ENCODE data around the gene OFD1. TPM values are rescaled to one million over a fixed set of nuclear protein-coding genes. Genes with fewer than 3 reads are reported as not detected.

OFD1 gene
- total and polyA plus RNA-seq, 2 donors (not counting 3 experiments of a cell fraction or from before 2014, with no cell fraction given): 4.7 to 12.0 TPM

DNA sequence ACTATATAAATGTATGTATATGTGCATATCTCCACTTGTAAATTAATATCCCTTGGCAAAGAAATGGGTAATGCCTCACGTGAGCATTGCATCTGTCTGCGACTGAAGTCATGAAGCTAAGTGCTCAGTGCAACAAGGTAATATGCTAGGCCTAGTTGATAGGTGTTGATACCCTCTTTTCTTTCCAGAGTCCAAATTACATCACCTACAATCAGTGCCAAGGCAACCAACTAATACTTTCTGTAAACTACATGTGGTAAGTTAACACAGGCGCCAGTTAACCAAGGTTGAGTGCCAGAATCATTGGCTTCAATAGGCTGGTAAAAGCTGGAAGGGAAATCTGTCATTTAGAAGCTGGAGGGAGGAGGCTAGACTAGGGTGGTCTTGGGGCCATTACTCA, 41.3 kb downstream of the OFD1 start:
- Histone ChIP-seq H3K4me1 (ENCODE audit: control insufficient read depth, extremely low read depth, insufficient read depth, low read length) (peaks cover 4% of the 10 kb centered on the region), H3K9me1 (replicated peaks; ENCODE audit: control insufficient read depth, extremely low read depth, insufficient read depth, low read length) (no peaks in the 10 kb centered on the region), H3K4me3 (replicated peaks in 1 of 3; ENCODE audit: insufficient read depth in 1 of 3, low read depth in 1 of 3, low read length in 3 of 3) (no peak overlapping the region), H4K20me1 (replicated peaks; ENCODE audit: control insufficient read depth, extremely low read depth, insufficient read depth, low read length) (no peaks in the 10 kb centered on the region), H3K36me3 (ENCODE audit: control insufficient read depth in 2 of 2, extremely low read depth in 1 of 2, insufficient read depth in 2 of 2, low read length in 2 of 2) (no peaks in the 10 kb centered on the region), H3K9me3 (replicated peaks; ENCODE audit: control insufficient read depth, insufficient read depth, low read length) (no peaks in the 10 kb centered on the region), H3K27ac (ENCODE audit: insufficient read depth, low read depth, low read length) (no peak overlapping the region), H3K9ac (replicated peaks; ENCODE audit: extremely low read depth, insufficient read depth, low read length) (no peak overlapping the region), H3K27me3 (ENCODE audit: control insufficient read depth in 2 of 2, insufficient read depth in 2 of 2, low read length in 2 of 2) (no peaks in the 10 kb centered on the region), H3K4me2 (ENCODE audit: insufficient read depth, low read length) (no peak overlapping the region), H3K79me2 (ENCODE audit: control insufficient read depth, insufficient read depth, low read length) (no peaks in the 10 kb centered on the region), H2AFZ (ENCODE audit: low read depth, low read length) (no peak overlapping the region)
- DNase-seq (ENCODE audit: low read depth, low spot score): no peak
- intact Hi-C loops (cut with micrococcal nuclease): no loop called here
- peak; percentile 35 for FAIRE-seq
- POLR2A ChIA-PET: no interaction called here
- dilution Hi-C loops (cut with MboI; ENCODE audit: extremely low pct_ligation_motif_present, low sequenced_read_pairs): no loop called here
- BruUV-seq (replicated peaks): no TSS peak
- TF ChIP-seq, protein P1, sequence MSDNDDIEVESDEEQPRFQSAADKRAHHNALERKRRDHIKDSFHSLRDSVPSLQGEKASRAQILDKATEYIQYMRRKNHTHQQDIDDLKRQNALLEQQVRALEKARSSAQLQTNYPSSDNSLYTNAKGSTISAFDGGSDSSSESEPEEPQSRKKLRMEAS (IDR thresholded peaks at IDR 0.05; ENCODE audit: insufficient read depth, insufficient read length): no peak
- TF ChIP-seq MYC (IDR thresholded peaks at IDR 0.05; ENCODE audit: low read depth, low read length): no peak
- no peak for TF ChIP-seq EZH2 (IDR thresholded peaks at IDR 0.05; ENCODE audit: borderline replicate concordance, low read depth, low read length, severe bottlenecking)
- TF ChIP-seq POLR2A (IDR thresholded peaks at IDR 0.05; ENCODE audit: low read depth, low read length): no peak
- TF ChIP-seq GATA2 (IDR thresholded peaks at IDR 0.05; ENCODE audit: insufficient read depth, insufficient read length, low read depth, low read length): no peak
- no peak for TF ChIP-seq JUN (IDR thresholded peaks at IDR 0.05; ENCODE audit: borderline replicate concordance, insufficient read depth, insufficient read length, low read depth)
- TF ChIP-seq FOS (IDR thresholded peaks at IDR 0.05; ENCODE audit: borderline replicate concordance, insufficient read depth, low read length): no peak
- TF ChIP-seq POLR2AphosphoS5 (IDR thresholded peaks at IDR 0.05; ENCODE audit: insufficient read depth, low read depth, low read length): no peak
- TF ChIP-seq, protein P2, sequence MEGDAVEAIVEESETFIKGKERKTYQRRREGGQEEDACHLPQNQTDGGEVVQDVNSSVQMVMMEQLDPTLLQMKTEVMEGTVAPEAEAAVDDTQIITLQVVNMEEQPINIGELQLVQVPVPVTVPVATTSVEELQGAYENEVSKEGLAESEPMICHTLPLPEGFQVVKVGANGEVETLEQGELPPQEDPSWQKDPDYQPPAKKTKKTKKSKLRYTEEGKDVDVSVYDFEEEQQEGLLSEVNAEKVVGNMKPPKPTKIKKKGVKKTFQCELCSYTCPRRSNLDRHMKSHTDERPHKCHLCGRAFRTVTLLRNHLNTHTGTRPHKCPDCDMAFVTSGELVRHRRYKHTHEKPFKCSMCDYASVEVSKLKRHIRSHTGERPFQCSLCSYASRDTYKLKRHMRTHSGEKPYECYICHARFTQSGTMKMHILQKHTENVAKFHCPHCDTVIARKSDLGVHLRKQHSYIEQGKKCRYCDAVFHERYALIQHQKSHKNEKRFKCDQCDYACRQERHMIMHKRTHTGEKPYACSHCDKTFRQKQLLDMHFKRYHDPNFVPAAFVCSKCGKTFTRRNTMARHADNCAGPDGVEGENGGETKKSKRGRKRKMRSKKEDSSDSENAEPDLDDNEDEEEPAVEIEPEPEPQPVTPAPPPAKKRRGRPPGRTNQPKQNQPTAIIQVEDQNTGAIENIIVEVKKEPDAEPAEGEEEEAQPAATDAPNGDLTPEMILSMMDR (IDR thresholded peaks at IDR 0.05; ENCODE audit: extremely low read depth in 1 of 2, insufficient read depth in 1 of 2, low read depth in 1 of 2, low read length in 2 of 2): no peak
- CTCF ChIA-PET: no interaction called here
